AG08395 (cell line): ENCODE data around the gene KCNC1.

Source experiments
- DNase-seq: peaks from one replicate; pipeline ENCODE4 v3.0.0; 2012; ENCODE audit warnings: mixed read lengths, low spot score

Gene KCNC1

DNA sequence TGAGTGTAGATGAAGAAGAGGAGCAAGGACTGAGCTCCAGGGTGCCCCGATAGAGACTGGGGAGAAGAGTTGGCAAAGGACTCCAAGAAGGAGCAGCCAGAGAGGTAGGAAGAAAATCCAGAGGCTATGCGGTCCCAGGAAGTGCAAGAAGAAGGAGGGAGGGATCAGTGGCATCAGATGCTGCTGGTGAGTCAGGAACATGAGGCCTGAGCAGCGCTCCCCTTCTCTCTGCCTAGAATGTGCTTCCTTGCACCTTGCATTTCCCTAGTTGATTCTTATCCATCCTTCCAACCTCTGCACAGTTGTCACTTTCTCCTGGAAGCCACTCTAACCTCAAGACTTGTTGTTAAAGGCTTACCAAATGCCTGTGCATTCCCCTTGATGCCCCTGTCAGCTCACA, 21.3 kb downstream of the KCNC1 start:
- DNase-seq = no peak

DNA sequence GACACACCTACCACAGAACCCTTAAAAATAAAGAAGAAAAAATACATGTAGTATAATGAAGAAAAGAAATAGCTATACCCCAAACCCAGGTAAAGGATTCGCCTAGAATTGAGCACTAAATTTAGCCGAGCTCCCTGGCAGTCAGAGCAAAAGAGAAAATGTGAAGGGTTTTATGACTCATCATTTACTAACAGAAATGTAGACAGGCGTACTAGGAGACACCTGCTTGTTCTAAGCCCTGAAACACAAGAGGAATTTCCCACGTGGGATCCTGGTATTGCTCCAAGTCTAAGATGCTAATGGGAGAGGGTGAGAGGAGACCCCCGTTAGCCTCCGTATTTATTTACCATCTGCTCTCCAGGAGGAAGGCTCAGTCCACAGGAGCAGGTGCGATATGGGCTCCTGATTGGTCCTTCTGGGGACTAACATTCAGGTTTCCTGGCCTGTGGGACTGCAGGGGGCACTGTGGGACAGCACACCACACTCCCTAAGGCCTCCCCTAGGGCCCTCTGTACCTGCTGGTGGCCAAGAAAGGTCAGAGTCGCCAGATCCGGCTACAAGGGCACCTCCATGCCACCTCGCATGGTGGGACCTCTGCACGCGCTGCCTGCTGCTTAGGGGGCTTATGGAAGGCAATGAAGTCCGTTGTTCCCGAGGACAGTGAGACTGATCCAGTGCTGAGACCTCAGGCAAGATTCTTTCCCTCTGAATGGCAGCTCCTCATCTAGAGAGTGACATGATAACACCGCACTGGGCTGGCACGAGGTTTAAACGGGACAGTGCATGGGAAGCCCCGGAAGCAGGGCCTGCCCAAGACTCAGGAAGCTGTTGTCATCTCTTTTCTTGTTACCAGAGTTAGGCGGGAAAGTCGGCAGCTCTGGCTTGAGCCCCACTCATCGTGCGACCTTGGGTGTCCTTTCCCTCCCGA, 25.8 kb downstream of the KCNC1 start:
- peak; percentile 75 for DNase-seq

DNA sequence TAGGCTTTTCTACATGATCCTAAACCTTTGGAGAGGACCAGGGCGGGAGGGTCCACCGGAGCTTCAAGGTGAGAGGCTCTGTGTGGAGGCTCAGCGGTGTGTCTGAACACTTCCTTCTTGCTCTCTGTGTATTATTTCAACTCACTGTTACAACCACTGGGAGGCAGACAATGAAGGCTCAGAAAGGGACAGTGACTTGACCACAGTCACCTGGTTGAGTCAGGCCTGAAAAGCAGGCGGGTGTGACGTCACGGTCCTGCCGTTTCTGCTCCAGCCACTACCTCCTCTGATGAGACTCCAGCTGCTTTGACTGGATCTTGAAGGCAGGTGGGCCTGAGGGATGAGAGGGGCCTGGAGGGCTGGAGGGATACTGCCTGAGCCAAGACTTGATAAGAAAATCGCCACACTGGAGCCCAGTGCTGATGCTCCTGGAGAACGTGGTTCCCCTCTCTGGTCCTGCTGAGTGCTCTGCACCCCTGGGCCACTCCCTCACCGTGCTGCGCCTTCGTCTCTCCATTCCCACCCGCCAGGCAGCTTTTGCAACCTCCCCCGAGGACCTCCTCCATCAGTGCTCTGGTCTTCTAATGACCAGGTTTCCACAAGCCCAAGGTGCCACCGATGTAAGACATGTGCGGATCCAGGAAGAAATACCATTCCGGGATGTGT, 27.9 kb downstream of the KCNC1 start:
- no peak for DNase-seq

DNA sequence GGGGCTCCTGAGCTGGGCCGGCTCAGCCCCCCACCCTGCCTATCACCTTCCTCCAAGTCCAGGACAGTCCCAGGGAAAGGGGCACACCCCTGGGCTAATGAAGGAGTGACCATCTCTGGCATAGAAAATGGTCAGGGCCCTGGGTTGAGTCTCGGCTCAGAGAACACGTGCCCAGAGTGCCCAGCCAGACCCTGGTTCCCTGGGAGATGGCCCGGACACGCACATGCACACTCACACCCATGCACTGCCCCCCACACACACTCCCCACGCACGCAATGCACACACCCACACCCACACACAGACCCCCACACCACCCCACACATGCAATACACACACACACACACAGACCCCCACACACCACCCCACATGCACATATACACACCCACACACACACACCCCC, 28.7 kb downstream of the KCNC1 start:
- no peak for DNase-seq

DNA sequence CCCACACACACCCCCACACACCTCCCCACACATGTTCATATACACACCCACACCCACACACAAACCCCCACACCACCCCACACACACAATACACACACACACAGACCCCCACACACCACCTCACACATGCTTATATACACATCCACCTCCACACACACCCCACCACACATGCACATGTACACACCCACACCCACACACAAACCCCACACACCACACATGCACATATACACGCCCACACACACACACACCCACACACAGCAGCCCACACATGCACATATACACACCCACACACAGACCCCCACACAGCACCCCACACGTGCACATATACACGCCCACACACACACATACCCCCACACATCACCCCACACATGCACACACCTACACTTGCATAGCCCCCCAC, 29.1 kb downstream of the KCNC1 start:
- no peak for DNase-seq

DNA sequence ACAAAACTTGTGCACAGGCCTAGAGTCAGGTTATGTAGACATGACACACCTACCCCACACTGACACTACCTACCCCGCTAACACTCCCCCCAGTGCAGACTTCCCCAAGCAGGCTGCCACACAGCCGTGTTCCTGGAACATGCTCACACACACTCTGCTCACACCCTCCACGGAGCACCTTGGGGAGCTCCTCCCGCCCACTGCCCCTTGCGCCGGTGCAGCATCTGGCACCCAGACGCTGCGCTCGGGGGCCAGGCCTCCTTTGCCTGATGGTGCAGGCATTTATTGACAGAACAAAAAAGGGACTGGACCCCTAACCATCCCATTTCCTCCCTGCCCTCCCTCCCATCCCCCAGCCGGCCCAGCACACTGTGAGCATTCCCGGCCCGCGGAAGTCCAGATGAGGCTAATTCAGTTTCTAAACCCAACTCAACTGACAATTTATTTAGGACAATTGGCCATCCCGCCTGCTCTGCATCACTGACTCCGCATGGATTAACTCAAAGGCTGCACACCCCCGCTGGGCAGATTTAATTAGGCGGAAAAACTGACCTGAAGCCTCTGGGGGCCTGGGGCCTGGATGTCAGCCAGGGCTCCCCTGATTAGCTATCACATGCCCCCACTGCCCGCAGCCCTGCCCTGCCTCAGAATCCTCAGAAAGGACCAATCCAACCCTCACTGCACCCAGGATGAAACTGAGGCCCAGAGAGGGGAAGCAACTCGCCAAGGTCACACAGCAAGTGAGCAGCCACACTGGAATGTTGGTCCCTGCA, 30.1 kb downstream of the KCNC1 start:
- DNase-seq = no peak

DNA sequence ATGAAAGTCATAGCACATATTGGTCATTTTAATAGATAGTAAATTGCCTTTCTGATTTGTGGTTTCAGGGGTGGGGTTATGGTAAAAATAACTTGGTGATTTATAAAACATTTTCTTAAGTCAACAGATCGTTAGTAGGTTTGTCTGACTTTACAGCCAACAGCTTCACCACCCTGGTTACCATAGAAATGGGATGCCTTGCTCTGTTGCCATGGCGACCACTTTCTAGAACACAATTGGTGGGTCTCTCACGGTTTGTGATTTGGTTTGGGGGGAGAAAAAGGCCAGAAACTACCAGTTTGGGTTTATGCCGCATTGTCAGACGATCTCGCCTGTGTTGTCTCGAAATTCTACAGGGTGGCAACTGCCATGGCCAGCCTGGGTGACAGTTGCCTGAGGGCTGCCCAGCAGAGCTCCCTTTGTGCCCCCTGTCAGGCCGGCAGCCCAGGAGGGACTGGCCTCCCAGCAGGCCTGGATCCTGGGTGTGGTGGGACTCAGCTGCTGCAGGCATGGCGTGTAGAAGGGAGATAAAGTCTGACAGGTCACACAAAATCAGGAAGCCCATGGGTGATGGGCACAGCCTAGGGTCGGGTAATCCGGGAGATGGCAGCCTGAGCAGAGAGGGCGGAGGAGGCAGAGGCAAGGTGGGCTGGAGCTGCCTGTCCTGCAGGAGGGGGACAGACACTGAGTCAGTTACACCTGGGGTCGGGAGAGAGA, 30.9 kb downstream of the KCNC1 start:
- no peak for DNase-seq

DNA sequence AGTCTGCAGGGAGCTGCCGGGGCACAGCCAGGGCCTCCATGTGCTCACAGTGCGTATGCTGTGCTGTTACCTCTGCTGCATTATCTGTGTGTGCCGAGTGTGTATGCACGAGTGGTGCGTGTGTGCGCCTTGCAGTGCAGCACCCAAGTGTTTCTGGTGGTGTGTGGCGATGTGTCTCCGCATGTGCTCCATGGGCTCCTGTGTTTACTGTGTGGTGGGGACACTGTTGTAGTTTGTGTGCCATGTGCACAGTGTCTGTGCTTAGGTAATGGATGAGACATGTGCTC, 31.4 kb downstream of the KCNC1 start:
- DNase-seq = no peak

DNA sequence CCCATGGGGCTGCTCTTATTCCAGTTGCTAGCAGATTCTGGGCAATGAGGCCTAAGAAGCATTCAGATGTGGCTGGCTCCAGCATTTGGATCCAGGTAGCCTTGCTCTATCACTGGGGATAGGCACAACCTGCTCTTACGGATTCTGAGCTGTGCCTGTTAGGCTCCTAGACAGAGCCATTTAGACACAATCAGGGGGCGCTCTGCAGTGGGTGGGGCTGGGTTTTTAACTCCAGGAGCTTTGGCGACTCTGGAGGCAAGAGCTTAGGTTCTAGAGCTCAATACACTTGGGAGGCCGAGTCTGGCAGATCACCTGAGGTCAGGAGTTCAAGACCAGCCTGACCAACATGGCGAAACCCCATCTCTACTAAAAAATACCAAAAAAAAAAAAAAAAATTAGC, 32.0 kb downstream of the KCNC1 start:
- no peak for DNase-seq

DNA sequence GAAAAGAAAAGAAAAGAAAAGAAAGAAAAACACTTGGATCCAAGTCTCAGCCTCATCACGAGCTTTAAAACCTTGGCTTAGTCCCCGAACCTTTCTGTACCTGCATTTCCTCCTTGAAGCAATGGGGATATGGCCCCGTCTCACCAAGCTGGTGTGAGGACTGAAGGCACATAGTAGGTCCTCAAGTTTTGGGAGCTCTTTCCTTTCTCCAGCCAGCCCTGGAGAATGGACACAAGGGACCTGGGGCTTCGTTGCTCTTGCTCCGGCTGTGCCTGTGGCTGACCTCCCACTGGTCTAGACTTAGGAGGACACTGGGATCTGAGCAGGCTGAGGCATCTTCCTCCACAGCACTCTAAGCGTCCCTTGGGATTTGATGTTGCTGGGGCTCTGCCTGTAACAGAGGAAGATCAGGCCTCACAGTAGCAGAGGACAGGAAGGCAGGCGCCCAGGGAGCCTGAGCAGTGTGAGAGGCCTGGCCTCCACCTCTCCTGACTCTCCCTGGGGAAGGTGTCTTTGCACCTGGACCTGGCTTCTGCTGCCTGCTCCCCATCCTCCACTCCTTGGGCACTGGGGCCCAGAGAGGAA, 32.8 kb downstream of the KCNC1 start:
- no peak for DNase-seq

DNA sequence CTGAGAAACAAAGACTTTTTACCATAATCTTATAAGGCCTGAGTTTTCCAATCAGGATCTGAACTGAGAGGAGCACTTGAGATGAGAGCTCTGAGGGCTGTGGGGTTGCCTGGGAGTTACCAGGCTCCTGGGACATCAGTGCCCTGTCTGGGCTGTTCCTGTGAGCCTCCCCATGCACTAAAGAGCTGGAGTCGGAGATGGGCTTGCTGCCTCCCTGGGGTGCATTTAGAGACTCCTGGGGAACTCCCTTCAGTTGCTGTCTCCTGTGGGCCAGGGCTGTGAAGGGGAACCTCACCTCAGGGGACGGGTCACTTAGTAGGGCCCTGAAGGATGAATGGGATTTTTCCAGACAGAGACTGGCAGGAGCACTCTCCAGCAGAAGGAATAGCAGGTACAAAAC, 33.3 kb downstream of the KCNC1 start:
- DNase-seq = no peak

DNA sequence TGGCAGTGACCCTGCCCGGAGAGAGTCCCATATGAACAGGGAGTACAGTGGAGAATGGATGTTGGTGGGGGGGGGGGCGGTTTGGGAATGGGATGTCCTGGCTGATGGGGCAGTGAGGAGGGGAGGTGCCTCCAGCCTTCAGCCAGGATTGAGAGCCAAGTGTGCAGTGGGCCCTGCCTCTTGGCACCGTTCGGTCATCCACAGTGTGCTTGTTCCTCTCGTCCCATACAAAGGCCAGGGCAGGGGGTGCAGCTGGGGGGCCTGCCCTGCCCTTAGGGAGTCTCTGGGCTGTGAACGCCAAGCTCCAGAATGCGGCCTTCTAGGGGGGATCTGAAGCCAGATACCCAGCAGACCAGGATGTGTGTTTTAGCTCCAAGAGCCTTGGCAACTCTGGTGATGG, 34.0 kb downstream of the KCNC1 start:
- no peak for DNase-seq

DNA sequence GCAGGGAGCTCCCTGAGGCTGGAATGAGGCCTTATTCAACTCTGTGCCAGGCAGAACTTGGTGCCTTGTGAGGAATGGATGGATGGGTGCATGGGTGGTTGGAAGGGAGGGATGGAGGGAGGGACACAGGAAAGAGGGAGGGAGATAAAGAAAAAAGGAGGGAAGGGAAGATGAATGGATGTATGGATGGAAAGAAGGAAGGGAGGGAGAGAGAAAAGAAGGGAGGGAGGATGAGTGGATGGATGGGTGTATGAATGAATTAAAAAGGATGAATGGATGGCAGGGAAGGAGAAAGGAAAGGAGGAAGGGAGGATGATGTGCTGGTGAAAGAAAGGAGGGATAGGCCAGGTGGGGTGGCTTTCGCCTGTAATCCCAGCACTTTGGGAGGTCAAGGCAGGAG, 34.6 kb downstream of the KCNC1 start:
- no peak for DNase-seq

DNA sequence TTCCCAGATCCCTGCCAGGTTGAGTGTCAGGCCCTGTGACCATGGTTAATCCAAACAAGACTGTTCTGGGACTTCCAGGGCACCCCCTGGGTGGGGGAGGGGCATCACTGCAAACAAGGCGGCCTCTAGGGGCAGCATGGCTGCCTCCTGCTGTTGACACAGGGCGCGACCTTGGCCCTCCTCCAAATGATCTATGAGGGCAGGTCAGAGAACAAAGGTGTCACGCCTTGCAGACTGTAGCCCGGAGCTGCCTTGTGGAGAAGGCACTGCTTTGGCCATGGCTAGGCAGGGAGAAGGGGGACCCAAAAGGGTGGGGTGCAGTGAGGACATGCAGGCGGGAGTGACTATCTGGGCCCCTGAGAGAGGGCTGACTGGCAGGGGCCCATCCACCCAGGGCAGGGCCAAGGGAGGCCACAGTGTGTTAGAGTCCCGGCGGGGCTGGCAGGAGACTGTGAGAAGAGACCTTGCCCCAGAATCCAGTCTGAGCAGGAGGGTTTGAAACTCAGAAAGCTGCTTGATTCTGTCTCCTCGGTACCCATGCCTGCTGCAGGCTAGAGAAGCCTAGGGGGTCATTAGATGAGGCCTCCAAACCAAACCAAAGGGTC, 35.6 kb downstream of the KCNC1 start:
- DNase-seq = no peak

DNA sequence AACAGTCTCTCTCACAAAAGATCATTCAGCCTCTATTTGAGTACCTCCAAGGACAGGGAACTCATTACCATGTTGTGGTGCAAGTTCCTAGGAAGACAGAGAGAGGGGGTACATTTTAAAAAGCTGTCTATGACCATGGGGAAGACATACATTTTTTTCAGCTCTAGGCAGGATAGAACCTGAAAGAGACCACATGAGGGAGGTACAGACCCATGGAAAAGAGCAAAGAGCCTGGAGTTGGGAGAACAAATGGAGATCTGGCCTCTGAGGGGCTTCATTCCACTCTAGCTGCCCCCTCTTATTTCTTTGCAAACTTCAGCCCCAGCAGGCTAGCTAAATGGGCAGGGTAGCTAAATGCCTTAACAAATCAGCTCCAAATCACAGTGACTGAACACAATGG, 36.3 kb downstream of the KCNC1 start:
- DNase-seq = no peak

DNA sequence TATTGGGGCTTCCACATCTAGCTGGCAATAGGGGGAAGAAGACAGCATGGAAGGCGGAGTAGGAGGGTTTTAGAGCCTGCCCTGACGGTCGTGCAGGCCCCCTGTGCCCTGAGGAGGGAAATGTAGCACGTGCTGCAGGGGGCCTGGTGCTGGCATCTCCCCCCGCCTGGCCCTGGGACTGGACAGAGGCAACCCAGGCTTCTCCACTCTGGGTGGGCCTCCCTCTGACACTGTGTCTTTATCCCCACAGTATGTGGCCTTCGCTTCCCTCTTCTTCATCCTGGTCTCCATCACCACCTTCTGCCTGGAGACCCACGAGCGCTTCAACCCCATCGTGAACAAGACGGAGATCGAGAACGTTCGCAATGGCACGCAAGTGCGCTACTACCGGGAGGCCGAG, 36.8 kb downstream of the KCNC1 start:
- no peak for DNase-seq

DNA sequence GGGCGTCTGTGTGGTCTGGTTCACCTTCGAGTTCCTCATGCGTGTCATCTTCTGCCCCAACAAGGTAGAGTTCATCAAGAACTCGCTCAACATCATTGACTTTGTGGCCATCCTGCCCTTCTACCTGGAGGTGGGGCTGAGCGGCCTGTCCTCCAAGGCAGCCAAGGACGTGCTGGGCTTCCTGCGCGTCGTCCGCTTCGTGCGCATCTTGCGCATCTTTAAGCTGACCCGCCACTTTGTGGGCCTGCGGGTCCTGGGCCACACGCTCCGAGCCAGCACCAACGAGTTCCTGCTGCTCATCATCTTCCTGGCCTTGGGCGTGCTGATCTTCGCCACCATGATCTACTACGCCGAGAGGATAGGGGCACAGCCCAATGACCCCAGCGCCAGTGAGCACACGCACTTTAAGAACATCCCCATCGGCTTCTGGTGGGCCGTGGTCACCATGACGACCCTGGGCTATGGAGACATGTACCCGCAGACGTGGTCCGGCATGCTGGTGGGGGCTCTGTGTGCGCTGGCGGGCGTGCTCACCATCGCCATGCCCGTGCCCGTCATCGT, 37.3 kb downstream of the KCNC1 start:
- DNase-seq = no peak

DNA sequence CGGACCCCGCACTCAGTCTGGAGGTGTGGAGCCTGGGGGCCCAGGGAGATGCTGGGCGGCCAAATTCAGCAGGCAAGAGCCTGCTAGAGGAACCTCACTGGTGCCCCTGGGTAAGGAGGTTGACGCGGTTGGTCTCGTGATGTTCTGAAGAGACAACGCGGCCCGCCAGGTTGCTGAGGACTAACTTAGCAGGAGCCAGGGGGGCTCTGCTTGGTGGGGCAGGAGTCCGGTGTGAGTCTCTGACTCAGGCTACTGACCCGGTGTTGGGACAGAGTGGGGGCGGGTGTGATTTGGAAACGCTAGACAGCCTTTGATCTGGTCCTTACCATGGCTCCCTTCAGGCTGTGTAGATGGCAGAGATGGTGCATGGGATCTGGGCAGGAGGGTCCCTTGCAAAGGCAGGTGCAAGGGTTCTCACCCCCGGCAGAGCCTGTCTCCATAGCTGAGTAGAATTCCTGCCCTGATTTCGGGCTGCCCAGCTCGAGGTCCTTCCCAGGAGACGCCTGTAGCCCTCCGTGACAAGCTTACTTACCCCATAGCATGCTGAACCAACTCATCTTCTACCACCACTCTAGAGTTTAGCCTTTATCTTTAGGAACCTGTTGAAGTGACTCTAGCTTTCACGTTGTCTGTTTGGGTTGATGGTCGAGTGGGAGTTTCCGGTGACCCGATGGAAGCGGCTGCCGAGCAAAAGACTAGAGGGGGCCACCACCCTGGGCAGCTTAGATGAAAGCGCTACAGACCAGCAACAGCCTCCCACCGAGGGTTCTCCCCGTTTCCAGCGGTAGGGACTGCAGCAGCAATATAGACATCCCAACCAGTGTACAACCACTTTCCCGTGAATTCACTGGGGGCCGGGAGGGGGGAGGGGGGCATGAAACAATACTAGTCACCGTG, 38.4 kb downstream of the KCNC1 start:
- no peak for DNase-seq

DNA sequence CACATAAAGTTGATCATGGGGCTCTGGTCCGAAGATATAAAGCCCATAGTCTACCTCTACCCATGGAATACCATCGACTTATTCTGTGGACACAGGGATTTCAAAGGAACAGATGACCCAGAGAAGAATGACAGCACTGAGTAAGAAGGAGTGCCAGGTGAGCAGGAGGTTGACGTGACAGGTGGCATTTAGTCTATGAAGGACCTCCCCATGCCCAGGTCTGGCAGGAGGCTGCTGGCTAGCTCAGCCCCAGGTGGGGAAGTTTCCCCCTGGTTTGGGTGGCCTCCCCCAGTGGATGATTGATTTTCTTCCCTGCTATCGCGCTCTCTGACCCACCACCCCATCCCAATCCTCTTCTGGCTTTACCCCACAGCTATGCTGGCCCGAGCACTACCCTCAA, 39.1 kb downstream of the KCNC1 start:
- no peak for DNase-seq
